ENCODE data around the gene LHX5.

The LHX5 gene

GRCh38 chr12:113477171-113477841, 5.6 kb upstream of the LHX5 start:
- DNase-seq: no peak

- DNase-seq: no peak
Measured at GRCh38 chr12:113476176-113476986, 4.7 kb upstream of the LHX5 start.

GRCh38 chr12:113475451-113476175, 3.9 kb upstream of the LHX5 start:
- no peak for DNase-seq

- no peak for DNase-seq
Measured at GRCh38 chr12:113474635-113475436, 3.2 kb upstream of the LHX5 start.

GRCh38 chr12:113473942-113474341, 2.3 kb upstream of the LHX5 start:
- no peak for DNase-seq

- no peak for DNase-seq
Measured at GRCh38 chr12:113473400-113473799, 1.7 kb upstream of the LHX5 start.

GRCh38 chr12:113472191-113473121, 785 bp upstream of the LHX5 start:
- no peak for DNase-seq

- DNase-seq: no peak
Measured at GRCh38 chr12:113470871-113471618, 626 bp downstream of the LHX5 start.

GRCh38 chr12:113469949-113470743, 1.5 kb downstream of the LHX5 start:
- no peak for DNase-seq

- DNase-seq: no peak
Measured at GRCh38 chr12:113469224-113469948, 2.3 kb downstream of the LHX5 start.

GRCh38 chr12:113468365-113469223, 3.1 kb downstream of the LHX5 start:
- DNase-seq: no peak

GRCh38 chr12:113467502-113468364, 3.9 kb downstream of the LHX5 start:
- DNase-seq: no peak

GRCh38 chr12:113467142-113467501, 4.5 kb downstream of the LHX5 start:
- DNase-seq: no peak

GRCh38 chr12:113466454-113467141, 5.1 kb downstream of the LHX5 start:
- DNase-seq: no peak

GRCh38 chr12:113465808-113466453, 5.7 kb downstream of the LHX5 start:
- DNase-seq: no peak

Measured in activated CD4-positive, alpha-beta T cell treated with anti-CD3 and anti-CD28 coated beads for 4 hours (primary cell).